ELF-1 (cell line): ENCODE results near the gene RDH5.

Experiments used
- DNase-seq: peaks from one replicate; pipeline ENCODE4 v3.0.0-alpha.2; 2016; ENCODE audit warnings: low read depth, low spot score

Gene RDH5

GRCh38 chr12:55696141-55696540 is 24.1 kb upstream of the RDH5 start:
- no peak for DNase-seq

GRCh38 chr12:55696796-55697462 is 23.3 kb upstream of the RDH5 start:
- no peak for DNase-seq

GRCh38 chr12:55697686-55698085 is 22.5 kb upstream of the RDH5 start:
- no peak for DNase-seq

- no peak for DNase-seq
Measured at GRCh38 chr12:55698241-55698955, 21.8 kb upstream of the RDH5 start.

- DNase-seq, result no peak
Measured at GRCh38 chr12:55698965-55699364, 21.2 kb upstream of the RDH5 start.

GRCh38 chr12:55699471-55700055 is 20.6 kb upstream of the RDH5 start:
- no peak for DNase-seq

- no peak for DNase-seq
Measured at GRCh38 chr12:55700255-55701018, 19.8 kb upstream of the RDH5 start.

- no peak for DNase-seq
Measured at GRCh38 chr12:55702861-55703260, 17.3 kb upstream of the RDH5 start.

GRCh38 chr12:55703288-55703687 is 16.9 kb upstream of the RDH5 start:
- no peak for DNase-seq

GRCh38 chr12:55703901-55704761 is 16.1 kb upstream of the RDH5 start:
- DNase-seq, result no peak

- no peak for DNase-seq
Measured at GRCh38 chr12:55704824-55705718, 15.1 kb upstream of the RDH5 start.

- no peak for DNase-seq
Measured at GRCh38 chr12:55705782-55706402, 14.3 kb upstream of the RDH5 start.

- no peak for DNase-seq
Measured at GRCh38 chr12:55706568-55707218, 13.5 kb upstream of the RDH5 start.

- DNase-seq, result peak; percentile 45
Measured at GRCh38 chr12:55707219-55707671, 12.9 kb upstream of the RDH5 start.

GRCh38 chr12:55707841-55708694 is 12.1 kb upstream of the RDH5 start, which contains the start of gene ITGA7:
Gene ITGA7, minus strand, starts transcription at chr12:55707904. Its CDS starts 222 bp downstream, at chr12:55707682.
- peak; percentile 86 for DNase-seq

- no peak for DNase-seq
Measured at GRCh38 chr12:55708695-55709233, 11.4 kb upstream of the RDH5 start.

GRCh38 chr12:55711786-55712553 is 8.2 kb upstream of the RDH5 start:
- DNase-seq, result no peak
